HL-60 (cell line): ENCODE data around the gene C19orf44.

ENCODE experiments used
- CTCF ChIP-seq: IDR thresholded peaks from one replicate; pipeline ENCODE4 v1.5.1; 2011; ENCODE audit warnings: low read length, control low read depth, inconsistent platforms; ENCODE audit not compliant: insufficient read depth
- SPI1 ChIP-seq: IDR thresholded peaks from 2 replicates; pipeline ENCODE4 v1.6.1; 2012; ENCODE audit warnings: low read depth, mild to moderate bottlenecking, borderline replicate concordance

GRCh38 chr19:16497042-16497441, 848 bp downstream of the C19orf44 start:
- TF ChIP-seq CTCF, result no peak
- TF ChIP-seq SPI1, result no peak
